NT2/D1 (cell line): Measurements from ENCODE around the gene TMEM132C.
A peak's percentile ranks its signal among the peaks of the same experiment; 100 is the strongest.

Source experiments
- DNase-seq: peaks from one replicate; pipeline ENCODE4 v3.0.0-alpha.2; 2011; ENCODE audit warnings: low read depth, low spot score
- H3K27me3 ChIP-seq: 2 replicates; pipeline ENCODE4 v1.6.0; 2011; ENCODE audit warnings: mild to moderate bottlenecking; ENCODE audit not compliant: insufficient read length, insufficient read depth
- H3K36me3 ChIP-seq: 2 replicates; pipeline ENCODE4 v1.6.1; 2011; ENCODE audit warnings: mild to moderate bottlenecking, low read length, mixed read lengths; ENCODE audit not compliant: insufficient read depth, insufficient read length
- H3K4me1 ChIP-seq: 2 replicates; pipeline ENCODE4 v1.5.1; 2011; ENCODE audit not compliant: insufficient read depth, insufficient read length
- H3K4me3 ChIP-seq: 2 replicates; pipeline ENCODE4 v1.5.1; 2011; ENCODE audit warnings: low read depth; ENCODE audit not compliant: insufficient read length
- H3K9ac ChIP-seq: 2 replicates; pipeline ENCODE4 v1.6.0; 2011; ENCODE audit warnings: low read depth; ENCODE audit not compliant: insufficient read length
- H3K9me3 ChIP-seq: 2 replicates; pipeline ENCODE4 v1.5.1; 2011; ENCODE audit warnings: mild to moderate bottlenecking, low read length; ENCODE audit not compliant: insufficient read depth
- SUZ12 ChIP-seq: IDR thresholded peaks from 2 replicates; pipeline ENCODE4 v1.6.1; 2011; ENCODE audit not compliant: insufficient read length, insufficient read depth; ENCODE audit errors: extremely low read depth
- YY1 ChIP-seq: IDR thresholded peaks from 2 replicates; pipeline ENCODE4 v1.6.1; 2011; ENCODE audit not compliant: insufficient read length, insufficient read depth
- ZNF274 ChIP-seq: IDR thresholded peaks from 2 replicates; pipeline ENCODE4 v1.6.1; 2011; ENCODE audit warnings: mild to moderate bottlenecking, low read depth, low read length

Gene TMEM132C

GRCh38 chr12:128611736-128612135, 344.8 kb downstream of the TMEM132C start:
- Histone ChIP-seq H3K9ac (no peak overlapping the region), H3K27me3 (no peaks in the 10 kb centered on the region), H3K36me3 (no peaks in the 10 kb centered on the region), H3K4me3 (no peak overlapping the region), H3K4me1 (peaks cover 4% of the 10 kb centered on the region), H3K9me3 (no peaks in the 10 kb centered on the region)
- TF ChIP-seq ZNF274 (no peak), SUZ12 (no peak)
- no peak for DNase-seq

DNA sequence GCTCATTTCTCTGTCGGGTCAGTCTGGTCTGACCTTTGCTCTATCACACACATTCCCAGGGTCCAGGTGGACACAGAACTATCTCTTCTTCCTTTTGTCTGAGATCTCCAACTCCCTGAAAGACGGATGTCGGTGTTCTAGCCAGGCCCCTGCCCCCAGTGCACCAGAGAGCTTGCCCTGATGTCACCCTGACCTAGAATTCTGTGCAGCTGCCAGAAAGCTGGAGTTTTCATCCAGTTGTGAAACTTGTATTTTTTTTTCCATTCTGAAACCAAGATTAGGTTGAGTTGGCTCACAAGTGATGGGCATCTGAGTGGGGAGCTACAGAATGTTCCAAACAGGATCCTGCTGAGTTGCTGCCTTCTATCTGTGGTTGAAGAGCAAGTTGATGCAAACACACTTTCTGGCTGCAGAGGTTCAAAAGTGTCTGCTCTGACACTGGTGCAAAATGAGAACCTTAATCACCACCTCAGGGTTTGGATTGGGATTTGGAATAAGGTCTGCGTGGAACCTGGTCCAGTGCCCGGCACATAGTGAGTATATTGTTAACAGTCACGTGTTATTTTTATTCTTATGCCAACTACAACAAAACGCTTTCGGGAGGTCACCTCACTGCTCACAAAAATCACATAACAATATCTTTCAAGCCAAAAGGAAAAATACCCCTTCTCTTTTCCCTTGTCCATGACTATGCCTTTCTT, 345.3 kb downstream of the TMEM132C start:
- no peak for TF ChIP-seq ZNF274
- TF ChIP-seq YY1 = no peak
- TF ChIP-seq SUZ12 = no peak
- DNase-seq = no peak
- Histone ChIP-seq H3K9me3 (no peaks in the 10 kb centered on the region), H3K27me3 (no peaks in the 10 kb centered on the region), H3K4me1 (no peaks in the 10 kb centered on the region), H3K36me3 (no peaks in the 10 kb centered on the region), H3K9ac (no peak overlapping the region), H3K4me3 (no peak overlapping the region)

DNA sequence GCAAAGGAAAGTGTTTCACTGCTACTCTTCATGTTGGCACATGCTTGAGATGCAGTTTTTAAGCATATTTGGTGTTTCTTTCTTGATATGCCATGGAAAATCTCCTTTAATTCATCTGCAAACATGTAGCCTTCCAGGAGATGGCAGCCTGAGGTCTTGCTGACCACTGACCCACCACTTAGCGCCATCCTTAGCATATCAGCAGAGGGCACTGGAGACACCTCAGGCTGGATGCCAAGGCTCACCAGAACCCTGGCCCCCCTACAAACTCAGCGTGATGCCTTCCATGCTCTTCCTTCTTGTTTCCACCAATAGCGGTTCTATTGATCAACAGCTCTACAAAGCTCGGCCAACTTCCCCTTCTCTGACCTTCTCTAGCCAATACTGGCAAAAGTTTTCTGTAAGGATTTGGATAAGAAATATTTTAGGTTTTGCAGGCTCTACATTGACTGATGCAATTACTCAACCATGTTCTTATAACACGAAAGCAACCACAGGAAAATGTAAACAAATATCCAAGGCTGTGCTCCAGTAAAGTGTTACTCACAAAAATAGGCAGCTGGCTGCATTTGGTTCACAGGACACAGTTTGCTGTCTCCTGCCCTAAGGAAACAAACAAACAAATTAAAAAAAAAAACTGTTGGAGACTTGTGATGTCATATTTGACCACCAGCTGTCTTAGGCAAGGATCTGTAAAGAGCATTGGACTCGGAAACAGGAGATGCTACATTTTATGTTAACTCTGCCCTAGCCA, 347.0 kb downstream of the TMEM132C start:
- no peaks in the 10 kb centered on the region for H3K27me3 ChIP-seq
- no peaks in the 10 kb centered on the region for H3K4me1 ChIP-seq
- H3K9ac ChIP-seq = no peak overlapping the region
- TF ChIP-seq ZNF274 = no peak
- no peak for TF ChIP-seq SUZ12
- TF ChIP-seq YY1 = no peak
- peak; percentile 9 for DNase-seq
- no peaks in the 10 kb centered on the region for H3K9me3 ChIP-seq
- H3K4me3 ChIP-seq = no peak overlapping the region
- H3K36me3 ChIP-seq = no peaks in the 10 kb centered on the region

GRCh38 chr12:128617304-128617833, 350.4 kb downstream of the TMEM132C start:
- Histone ChIP-seq H3K9me3 (no peaks in the 10 kb centered on the region), H3K27me3 (no peaks in the 10 kb centered on the region), H3K4me3 (no peak overlapping the region), H3K9ac (no peak overlapping the region), H3K36me3 (no peaks in the 10 kb centered on the region), H3K4me1 (no peaks in the 10 kb centered on the region)
- DNase-seq = no peak
- TF ChIP-seq SUZ12 = no peak
- TF ChIP-seq ZNF274 = no peak
- no peak for TF ChIP-seq YY1

DNA sequence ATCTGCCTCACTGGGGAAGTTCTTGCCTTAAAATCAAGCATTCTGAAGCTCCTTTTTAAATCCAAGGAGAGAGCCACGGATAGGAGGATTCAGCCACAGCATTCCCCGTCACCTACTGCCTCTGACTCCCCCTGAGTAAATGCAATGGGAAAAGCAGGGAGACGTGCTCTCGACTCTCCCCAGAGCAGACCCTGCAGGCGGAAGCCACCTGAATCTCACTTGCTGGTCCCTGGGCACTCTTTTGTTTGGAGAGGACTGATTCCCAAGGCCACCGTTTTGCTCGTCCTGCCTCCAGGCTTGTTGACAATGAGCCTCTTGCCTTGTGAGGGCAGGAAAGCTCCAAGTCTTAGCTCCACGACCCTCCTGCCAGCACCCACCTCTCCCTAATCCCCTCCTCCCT, 352.3 kb downstream of the TMEM132C start:
- Histone ChIP-seq H3K9ac (no peak overlapping the region), H3K36me3 (no peaks in the 10 kb centered on the region), H3K4me1 (no peaks in the 10 kb centered on the region), H3K4me3 (no peak overlapping the region), H3K9me3 (no peaks in the 10 kb centered on the region), H3K27me3 (no peaks in the 10 kb centered on the region)
- TF ChIP-seq ZNF274 (no peak), SUZ12 (no peak), YY1 (no peak)
- no peak for DNase-seq

- DNase-seq = no peak
- no peak for TF ChIP-seq YY1
- TF ChIP-seq SUZ12 = no peak
- TF ChIP-seq ZNF274 = no peak
- Histone ChIP-seq H3K4me1 (no peaks in the 10 kb centered on the region), H3K4me3 (no peak overlapping the region), H3K36me3 (no peaks in the 10 kb centered on the region), H3K27me3 (no peaks in the 10 kb centered on the region), H3K9ac (no peak overlapping the region), H3K9me3 (no peaks in the 10 kb centered on the region)
Observed at GRCh38 chr12:128621304-128621703, 354.3 kb downstream of the TMEM132C start.

DNA sequence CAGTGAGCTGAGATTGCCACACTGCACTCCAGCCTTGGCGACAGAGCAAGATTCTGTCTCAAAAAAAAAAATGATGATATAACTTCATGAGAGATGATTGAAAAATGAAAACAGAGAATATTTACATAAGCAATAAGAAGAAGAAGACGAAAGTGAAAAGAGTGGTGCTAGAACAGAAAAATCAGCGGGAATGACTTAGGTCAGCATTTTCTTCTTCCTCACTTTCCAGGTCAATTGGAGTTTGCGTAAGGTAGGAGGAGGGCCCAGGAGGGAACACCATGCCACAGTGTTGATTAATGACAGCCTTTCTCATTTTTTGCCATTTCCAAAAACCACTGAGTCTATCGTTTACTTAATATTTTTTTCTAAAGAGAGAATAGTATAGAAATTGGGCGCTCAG, 356.8 kb downstream of the TMEM132C start:
- no peak for DNase-seq
- Histone ChIP-seq H3K27me3 (no peaks in the 10 kb centered on the region), H3K36me3 (no peaks in the 10 kb centered on the region), H3K4me1 (no peaks in the 10 kb centered on the region), H3K4me3 (no peak overlapping the region), H3K9me3 (no peaks in the 10 kb centered on the region), H3K9ac (no peak overlapping the region)
- no peak for TF ChIP-seq YY1
- TF ChIP-seq ZNF274 = no peak
